Ovary (tissue), 9 donors: ENCODE measurements around the gene ADAT3. TPM values are rescaled to one million over a fixed set of nuclear protein-coding genes. Genes with fewer than 3 reads are reported as not detected.

Source experiments
- DNase-seq, 5 donors: peaks; one replicate each; pipeline ENCODE4 v3.0.0-alpha.2; 2019 to 2020
- H3K27ac ChIP-seq, 2 donors: fragments of 200-600 bp; one replicate each; pipeline versions ENCODE4 v1.5.1 to v1.8.0; 2019 to 2022
- H3K27me3 ChIP-seq: fragments of 200-600 bp; one replicate; pipeline ENCODE4 v1.8.0; 2022
- H3K36me3 ChIP-seq: fragments of 200-600 bp; sonication (generic); one replicate; pipeline ENCODE4 v1.5.1; 2019
- H3K4me1 ChIP-seq: one replicate; pipeline ENCODE4 v1.8.1; 2013; ENCODE audit warnings: mild to moderate bottlenecking, moderate library complexity; ENCODE audit not compliant: insufficient read depth
- H3K4me3 ChIP-seq: fragments of 200-600 bp; sonication (generic); one replicate; pipeline ENCODE4 v1.5.1; 2017
- H3K9me3 ChIP-seq, 2 donors: fragments of 200-600 bp in 1 of 2; sonication (generic) in 1 of 2; one replicate each; pipeline versions ENCODE4 v1.5.1 to v1.8.1; 2013 to 2019; ENCODE audit warnings: mild to moderate bottlenecking in 1 of 2, moderate library complexity in 1 of 2
- CTCF ChIP-seq, 3 donors: fragments of 450-650 bp in 2 of 3; fragments of 200-600 bp in 1 of 3; IDR thresholded peaks; one replicate each; pipeline versions ENCODE4 v1.5.1 to v1.8.0; 2016 to 2022; ENCODE audit warnings: antibody characterized with exemption in 3 of 3, mild to moderate bottlenecking in 1 of 3
- EP300 ChIP-seq: sonication (generic); formaldehyde crosslinking; IDR thresholded peaks from one replicate; pipeline ENCODE4 v1.6.1; 2017; ENCODE audit warnings: antibody characterized with exemption
- POLR2A ChIP-seq: fragments of 450-650 bp; IDR thresholded peaks from one replicate; pipeline ENCODE4 v1.6.1; 2017; ENCODE audit warnings: antibody characterized with exemption, mild to moderate bottlenecking, moderate library complexity
- WGBS, 3 donors: extraction: QIAGEN DNeasy Blood & Tissue Kit in 1 of 3; methylation state at CpG; one replicate each; pipeline versions ENCODE4 v1.1.5 to v1.1.7; 2013 to 2017; 5-methylcytosine and 5-hydroxymethylcytosine counted together
- intact Hi-C, 4 donors: fragments of 100-400 bp; cut with DNase I; formaldehyde crosslinking; loops; one replicate each; pipeline versions ENCODE4 v1.11.0 to v1.15.1; 2022 to 2023
- polyA plus RNA-seq, 2 donors: library from polyadenylated mRNA; stranded (reverse); fragments of 200-250 nt in 1 of 2; fragments of 350-450 nt in 1 of 2; fragmentation: Illumina TruSeq in 1 of 2; extraction: RNeasy Lipid Tissue Mini Kit (QIAGEN cat#74804) in 1 of 2; gene quantifications; one replicate each; pipeline ENCODE4 v1.2.3, GENCODE V29; 2013 to 2014
- total RNA-seq, 7 donors: library from RNA; depleted of rRNA in 2 of 7; stranded (reverse); fragments of >200 nt in 2 of 7; fragmentation: NEBNext Ultra II Directional in 3 of 7; extraction: Animal tissue kit (Norgen Biotek cat#: 25700) in 3 of 7; gene quantifications; one replicate each; pipeline versions ENCODE4 v1.1.0 to v1.2.4, GENCODE V29; 2016 to 2023
- donor health status: DM: no; HTN: no; CAD: no; lungs with moderate emphysema.
- donor health status: DM: no; HTN: no; CAD: no.
- donor health status: Bipolar disorder and iron deficiency.
- donor health status: DM: yes; HTN: yes; CAD: no.
- donor health status: DM: no; HTN: no; CAD: no.
- donor health status: DM: yes; HTN: yes; CAD: no.

The ADAT3 gene
- total and polyA plus RNA-seq, 9 donors: 2.3 to 13.7 (median 4.3) TPM; not detected in 1

- Histone ChIP-seq H3K27me3 (no peaks in the 10 kb centered on the region), H3K4me1 (peaks cover 3% of the 10 kb centered on the region), H3K27ac (no peak overlapping the region), H3K36me3 (no peaks in the 10 kb centered on the region), H3K4me3 (no peak overlapping the region), H3K9me3 (no peaks in the 10 kb centered on the region)
- TF ChIP-seq POLR2A: no peak
- no peak for TF ChIP-seq EP300
- TF ChIP-seq CTCF (IDR thresholded peaks at IDR 0.05): no peak
- intact Hi-C loops: loop anchor here in 1 of 4 donors (5.0 kb wide), 1 partner anchor 40 kb away; the partner anchor contains the start of genes ADAT3 and SCAMP4
- WGBS, 3 donors: 83 to 87% (median 84%) methylated on average over 8 of the region's 8 CpGs
- DNase-seq: no peak
These were observed 38.4 kb upstream of the ADAT3 start for GRCh38 chr19:1866693-1867348.

- DNase-seq: no peak
- H3K9me3 ChIP-seq: no peaks in the 10 kb centered on the region
- no peaks in the 10 kb centered on the region for H3K36me3 ChIP-seq
- no peak overlapping the region for H3K4me3 ChIP-seq
- H3K27me3 ChIP-seq: no peaks in the 10 kb centered on the region
- 58 to 78% (median 75%) methylated on average over 9 of the region's 9 CpGs for WGBS, 3 donors
- peaks cover 3% of the 10 kb centered on the region for H3K4me1 ChIP-seq
- H3K27ac ChIP-seq: no peak overlapping the region
- intact Hi-C loops: loop anchor here in 1 of 4 donors (5.0 kb wide), 1 partner anchor 40 kb away; the partner anchor contains the start of genes ADAT3 and SCAMP4
- no peak for TF ChIP-seq EP300
- no peak for TF ChIP-seq POLR2A
- TF ChIP-seq CTCF (IDR thresholded peaks at IDR 0.05): no peak
These were observed 37.9 kb upstream of the ADAT3 start for GRCh38 chr19:1867349-1867724.

- Histone ChIP-seq H3K4me3 (no peak overlapping the region), H3K4me1 (peaks cover 13% of the 10 kb centered on the region), H3K36me3 (no peaks in the 10 kb centered on the region), H3K27me3 (no peaks in the 10 kb centered on the region), H3K27ac (no peak overlapping the region), H3K9me3 (no peaks in the 10 kb centered on the region)
- intact Hi-C loops: loop anchor here in 1 of 4 donors (5.0 kb wide), 1 partner anchor 38 kb away; the partner anchor contains the start of genes ADAT3 and SCAMP4
- TF ChIP-seq EP300 (no peak), POLR2A (no peak), CTCF (IDR thresholded peaks at IDR 0.05) (no peak)
- no peak for DNase-seq
- WGBS, 3 donors: 89 to 90% (median 89%) methylated on average over 7 of the region's 7 CpGs
These were observed 36.2 kb upstream of the ADAT3 start for GRCh38 chr19:1868971-1869370.

- intact Hi-C loops: no loop called here
- Histone ChIP-seq H3K4me1 (peaks cover 12% of the 10 kb centered on the region), H3K27ac (no peak overlapping the region), H3K4me3 (no peak overlapping the region), H3K9me3 (no peaks in the 10 kb centered on the region), H3K36me3 (no peaks in the 10 kb centered on the region), H3K27me3 (no peaks in the 10 kb centered on the region)
- peak in 1 of 5 donors; percentile 29 for DNase-seq
- TF ChIP-seq POLR2A: no peak
- no peak for TF ChIP-seq CTCF (IDR thresholded peaks at IDR 0.05)
- no peak for TF ChIP-seq EP300
- WGBS, 3 donors: 71 to 82% (median 72%) methylated on average over 15 of the region's 15 CpGs
These were observed 34.0 kb upstream of the ADAT3 start for GRCh38 chr19:1871140-1871597.
